SK-N-MC (cell line): ENCODE measurements around the gene NVL.
"Not testable (repeated sequence)": the region's sequence is repeated elsewhere in the genome, so short reads cannot be mapped to it uniquely, and the experiment has no call there.

Source experiments
- EZH2 ChIP-seq: fragments of 200-600 bp; sonication (generic); IDR thresholded peaks from one replicate; pipeline ENCODE4 v1.6.1; 2017; ENCODE audit warnings: antibody characterized with exemption
- FOXP2 ChIP-seq: optimal IDR thresholded peaks from 2 replicates; pipeline ENCODE3; 2011; ENCODE audit warnings: mild to moderate bottlenecking, moderate library complexity; ENCODE audit not compliant: insufficient read depth; ENCODE audit errors: extremely low read length, control extremely low read depth
- POLR2AphosphoS5 ChIP-seq: IDR thresholded peaks from 2 replicates; pipeline ENCODE4 v1.6.1; 2012; ENCODE audit warnings: mild to moderate bottlenecking, low read depth, low read length, borderline replicate concordance

DNA sequence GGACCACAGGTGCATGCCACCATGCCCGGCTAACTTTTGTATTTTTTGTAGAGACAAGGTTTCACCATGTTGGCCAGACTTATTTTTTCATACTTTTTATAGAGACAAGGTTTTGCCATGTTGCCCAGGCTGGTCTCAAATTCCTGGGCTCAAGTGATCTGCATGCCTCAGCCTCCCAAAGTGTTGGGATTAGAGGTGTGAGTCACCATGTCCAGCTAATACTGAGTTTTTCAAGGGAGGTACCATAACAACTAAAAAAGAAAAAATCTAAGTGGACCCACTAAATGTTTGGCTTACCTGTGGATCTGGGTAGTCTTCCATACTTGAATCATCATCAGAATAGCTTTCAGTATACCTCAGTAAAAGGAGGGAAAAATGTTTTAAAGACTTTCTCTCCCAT is 18.5 kb downstream of the NVL start:
- TF ChIP-seq EZH2, POLR2AphosphoS5, FOXP2: not testable (repeated sequence)
